Measurements from ENCODE around the gene TERT. TPM values are rescaled to one million over a fixed set of nuclear protein-coding genes. Genes with fewer than 3 reads are reported as not detected.

TERT gene
- total and polyA plus RNA-seq, 2 donors, result 1.9 to 3.4 TPM

GRCh38 chr5:1338506-1339070 lies 43.7 kb upstream of the TERT start:
- peaks cover 30 to 45% of the 10 kb centered on the region in 2 donors for H3K4me1 ChIP-seq (ENCODE audit: control insufficient read depth in 2 of 2, insufficient read depth in 2 of 2, low read length in 2 of 2)
- 97% methylated on average over 22 of the region's 22 CpGs for WGBS
- H3K27ac ChIP-seq (ENCODE audit: low read depth in 1 of 2, low read length in 1 of 2), result no peak overlapping the region
- no peak overlapping the region for H3K4me3 ChIP-seq (ENCODE audit: low read length in 2 of 2)
- DNase-seq (ENCODE audit: low read depth in 6 of 9, low spot score in 9 of 9), result no peak
- H3K9me3 ChIP-seq (ENCODE audit: control insufficient read depth in 2 of 2, insufficient read depth in 1 of 2, low read length in 1 of 2), result peaks cover 2 to 5% of the 10 kb centered on the region in 2 donors
- H3K36me3 ChIP-seq (ENCODE audit: control insufficient read depth in 2 of 2, insufficient read depth in 2 of 2, low read length in 1 of 2), result peaks cover 91 to 99% of the 10 kb centered on the region in 2 donors
- H3K27me3 ChIP-seq (ENCODE audit: control insufficient read depth in 2 of 2, insufficient read depth in 1 of 2, low read length in 1 of 2), result no peaks in the 10 kb centered on the region

GRCh38 chr5:1338196-1338490 lies 43.3 kb upstream of the TERT start:
- no peak for DNase-seq (ENCODE audit: low read depth in 6 of 9, low spot score in 9 of 9)
- peaks cover 91 to 99% of the 10 kb centered on the region in 2 donors for H3K36me3 ChIP-seq (ENCODE audit: control insufficient read depth in 2 of 2, insufficient read depth in 2 of 2, low read length in 1 of 2)
- H3K9me3 ChIP-seq (ENCODE audit: control insufficient read depth in 2 of 2, insufficient read depth in 1 of 2, low read length in 1 of 2), result peaks cover 2 to 5% of the 10 kb centered on the region in 2 donors
- no peak overlapping the region for H3K27ac ChIP-seq (ENCODE audit: low read depth in 1 of 2, low read length in 1 of 2)
- H3K27me3 ChIP-seq (ENCODE audit: control insufficient read depth in 2 of 2, insufficient read depth in 1 of 2, low read length in 1 of 2), result no peaks in the 10 kb centered on the region
- no peak overlapping the region for H3K4me3 ChIP-seq (ENCODE audit: low read length in 2 of 2)
- peaks cover 26 to 40% of the 10 kb centered on the region in 2 donors for H3K4me1 ChIP-seq (ENCODE audit: control insufficient read depth in 2 of 2, insufficient read depth in 2 of 2, low read length in 2 of 2)
- 92% methylated on average over 12 of the region's 12 CpGs for WGBS

- H3K9me3 ChIP-seq (ENCODE audit: control insufficient read depth in 2 of 2, insufficient read depth in 1 of 2, low read length in 1 of 2), result peaks cover 2 to 5% of the 10 kb centered on the region in 2 donors
- no peak overlapping the region for H3K27ac ChIP-seq (ENCODE audit: low read depth in 1 of 2, low read length in 1 of 2)
- H3K36me3 ChIP-seq (ENCODE audit: control insufficient read depth in 2 of 2, insufficient read depth in 2 of 2, low read length in 1 of 2), result peaks cover 91 to 97% of the 10 kb centered on the region in 2 donors
- 98% methylated on average over 22 of the region's 22 CpGs for whole genome bisulfite sequencing
- no peak overlapping the region for H3K4me3 ChIP-seq (ENCODE audit: low read length in 2 of 2)
- no peaks in the 10 kb centered on the region for H3K27me3 ChIP-seq (ENCODE audit: control insufficient read depth in 2 of 2, insufficient read depth in 1 of 2, low read length in 1 of 2)
- peaks cover 25 to 38% of the 10 kb centered on the region in 2 donors for H3K4me1 ChIP-seq (ENCODE audit: control insufficient read depth in 2 of 2, insufficient read depth in 2 of 2, low read length in 2 of 2)
- no peak for DNase-seq (ENCODE audit: low read depth in 6 of 9, low spot score in 9 of 9)
Measured at GRCh38 chr5:1337489-1338195, 42.8 kb upstream of the TERT start.

- peak overlapping the region; percentile 46 to 86 for H3K27ac ChIP-seq (ENCODE audit: low read depth in 1 of 2, low read length in 1 of 2)
- H3K4me3 ChIP-seq (ENCODE audit: low read length in 2 of 2), result peak overlapping the region in 1 of 2 donors; percentile 14
- peaks cover 23 to 34% of the 10 kb centered on the region in 2 donors for H3K4me1 ChIP-seq (ENCODE audit: control insufficient read depth in 2 of 2, insufficient read depth in 2 of 2, low read length in 2 of 2)
- peaks cover 91 to 96% of the 10 kb centered on the region in 2 donors for H3K36me3 ChIP-seq (ENCODE audit: control insufficient read depth in 2 of 2, insufficient read depth in 2 of 2, low read length in 1 of 2)
- peak in 3 of 9 donors; percentile 60 to 74 (median 66) for DNase-seq (ENCODE audit: low read depth in 6 of 9, low spot score in 9 of 9)
- peaks cover 2 to 5% of the 10 kb centered on the region in 2 donors for H3K9me3 ChIP-seq (ENCODE audit: control insufficient read depth in 2 of 2, insufficient read depth in 1 of 2, low read length in 1 of 2)
- WGBS, result 70% methylated on average over 22 of the region's 22 CpGs
- no peaks in the 10 kb centered on the region for H3K27me3 ChIP-seq (ENCODE audit: control insufficient read depth in 2 of 2, insufficient read depth in 1 of 2, low read length in 1 of 2)
Measured at GRCh38 chr5:1336749-1337488, 42.1 kb upstream of the TERT start.

GRCh38 chr5:1336106-1336561 lies 41.3 kb upstream of the TERT start:
- peaks cover 91 to 95% of the 10 kb centered on the region in 2 donors for H3K36me3 ChIP-seq (ENCODE audit: control insufficient read depth in 2 of 2, insufficient read depth in 2 of 2, low read length in 1 of 2)
- DNase-seq (ENCODE audit: low read depth in 6 of 9, low spot score in 9 of 9), result peak in 4 of 9 donors; percentile 71 to 91 (median 78)
- peaks cover 2 to 5% of the 10 kb centered on the region in 2 donors for H3K9me3 ChIP-seq (ENCODE audit: control insufficient read depth in 2 of 2, insufficient read depth in 1 of 2, low read length in 1 of 2)
- H3K4me1 ChIP-seq (ENCODE audit: control insufficient read depth in 2 of 2, insufficient read depth in 2 of 2, low read length in 2 of 2), result peaks cover 23 to 33% of the 10 kb centered on the region in 2 donors
- no peaks in the 10 kb centered on the region for H3K27me3 ChIP-seq (ENCODE audit: control insufficient read depth in 2 of 2, insufficient read depth in 1 of 2, low read length in 1 of 2)
- 31% methylated on average over 14 of the region's 14 CpGs for WGBS
- peak overlapping the region; percentile 57 to 86 for H3K27ac ChIP-seq (ENCODE audit: low read depth in 1 of 2, low read length in 1 of 2)
- H3K4me3 ChIP-seq (ENCODE audit: low read length in 2 of 2), result no peak overlapping the region

- no peaks in the 10 kb centered on the region for H3K27me3 ChIP-seq (ENCODE audit: control insufficient read depth in 2 of 2, insufficient read depth in 1 of 2, low read length in 1 of 2)
- peak overlapping the region; percentile 57 to 86 for H3K27ac ChIP-seq (ENCODE audit: low read depth in 1 of 2, low read length in 1 of 2)
- DNase-seq (ENCODE audit: low read depth in 6 of 9, low spot score in 9 of 9), result no peak
- WGBS, result 92% methylated on average over 19 of the region's 19 CpGs
- peaks cover 23 to 33% of the 10 kb centered on the region in 2 donors for H3K4me1 ChIP-seq (ENCODE audit: control insufficient read depth in 2 of 2, insufficient read depth in 2 of 2, low read length in 2 of 2)
- H3K9me3 ChIP-seq (ENCODE audit: control insufficient read depth in 2 of 2, insufficient read depth in 1 of 2, low read length in 1 of 2), result peaks cover 2 to 5% of the 10 kb centered on the region in 2 donors
- no peak overlapping the region for H3K4me3 ChIP-seq (ENCODE audit: low read length in 2 of 2)
- H3K36me3 ChIP-seq (ENCODE audit: control insufficient read depth in 2 of 2, insufficient read depth in 2 of 2, low read length in 1 of 2), result peaks cover 91 to 95% of the 10 kb centered on the region in 2 donors
Measured at GRCh38 chr5:1335540-1336095, 40.8 kb upstream of the TERT start.

GRCh38 chr5:1334831-1335539 lies 40.1 kb upstream of the TERT start:
- WGBS, result 98% methylated on average over 32 of the region's 32 CpGs

GRCh38 chr5:1333986-1334385 lies 39.1 kb upstream of the TERT start:
- H3K36me3 ChIP-seq (ENCODE audit: control insufficient read depth in 2 of 2, insufficient read depth in 2 of 2, low read length in 1 of 2), result peaks cover 90 to 91% of the 10 kb centered on the region in 2 donors
- H3K4me1 ChIP-seq (ENCODE audit: control insufficient read depth in 2 of 2, insufficient read depth in 2 of 2, low read length in 2 of 2), result peaks cover 23 to 33% of the 10 kb centered on the region in 2 donors
- no peaks in the 10 kb centered on the region for H3K27me3 ChIP-seq (ENCODE audit: control insufficient read depth in 2 of 2, insufficient read depth in 1 of 2, low read length in 1 of 2)
- peaks cover 2 to 5% of the 10 kb centered on the region in 2 donors for H3K9me3 ChIP-seq (ENCODE audit: control insufficient read depth in 2 of 2, insufficient read depth in 1 of 2, low read length in 1 of 2)
- WGBS, result over 99% methylated on average over 14 of the region's 14 CpGs
- no peak overlapping the region for H3K4me3 ChIP-seq (ENCODE audit: low read length in 2 of 2)
- DNase-seq (ENCODE audit: low read depth in 6 of 9, low spot score in 9 of 9), result no peak
- H3K27ac ChIP-seq (ENCODE audit: low read depth in 1 of 2, low read length in 1 of 2), result no peak overlapping the region

More at GRCh38 chr5:1334831-1335539, 40.1 kb upstream of the TERT start:
- Histone ChIP-seq H3K36me3 (ENCODE audit: control insufficient read depth in 2 of 2, insufficient read depth in 2 of 2, low read length in 1 of 2) (peaks cover 91 to 95% of the 10 kb centered on the region in 2 donors), H3K4me3 (ENCODE audit: low read length in 2 of 2) (no peak overlapping the region), H3K27me3 (ENCODE audit: control insufficient read depth in 2 of 2, insufficient read depth in 1 of 2, low read length in 1 of 2) (no peaks in the 10 kb centered on the region), H3K27ac (ENCODE audit: low read depth in 1 of 2, low read length in 1 of 2) (no peak overlapping the region), H3K9me3 (ENCODE audit: control insufficient read depth in 2 of 2, insufficient read depth in 1 of 2, low read length in 1 of 2) (peaks cover 2 to 5% of the 10 kb centered on the region in 2 donors), H3K4me1 (ENCODE audit: control insufficient read depth in 2 of 2, insufficient read depth in 2 of 2, low read length in 2 of 2) (peaks cover 23 to 33% of the 10 kb centered on the region in 2 donors)
- no peak for DNase-seq (ENCODE audit: low read depth in 6 of 9, low spot score in 9 of 9)

All from thymus (tissue), 11 donors.